K562 (cell line): ENCODE results near the gene IFRD1. TPM values are rescaled to one million over a fixed set of nuclear protein-coding genes. Genes with fewer than 3 reads are reported as not detected.

Source experiments
- CBX5 ChIP-seq: IDR thresholded peaks from 2 replicates; pipeline ENCODE4 v1.6.1; 2014; ENCODE audit warnings: low read depth, borderline replicate concordance
- CUX1 ChIP-seq: fragments of 200-800 bp; sonication (Bioruptor generic); IDR thresholded peaks from 2 replicates; pipeline ENCODE4 v1.6.1; 2016; ENCODE audit warnings: missing genetic modification characterization, missing compliant biosample characterization
- GABPA ChIP-seq: fragments of 200-800 bp; sonication (Bioruptor generic); conservative IDR thresholded peaks from 2 replicates; pipeline ENCODE4 v1.6.1; 2016; ENCODE audit warnings: low read depth, missing genetic modification characterization, missing compliant biosample characterization
- KLF10 ChIP-seq: fragments of 250-450 bp; sonication (Bioruptor Pico); IDR thresholded peaks from 2 replicates; pipeline ENCODE4 v1.6.1; 2021; ENCODE audit warnings: matching md5 sums
- NCOA4 ChIP-seq: fragments of 450-650 bp; IDR thresholded peaks from 2 replicates; pipeline ENCODE4 v1.6.1; 2018; ENCODE audit warnings: mild to moderate bottlenecking; ENCODE audit not compliant: partially characterized antibody
- NFATC3 ChIP-seq: fragments of 450-650 bp; IDR thresholded peaks from 2 replicates; pipeline ENCODE4 v1.6.1; 2017; ENCODE audit warnings: mild to moderate bottlenecking
- PKNOX1 ChIP-seq: fragments of 450-650 bp; IDR thresholded peaks from 2 replicates; pipeline ENCODE4 v1.6.1; 2016
- RBM25 ChIP-seq: fragments of 200-400 bp; formaldehyde crosslinking; IDR thresholded peaks from 2 replicates; pipeline ENCODE4 v1.6.1; 2018; ENCODE audit warnings: low read length, low read depth, moderate library complexity; ENCODE audit not compliant: severe bottlenecking
- SMARCC2 ChIP-seq: fragments of 450-650 bp; IDR thresholded peaks from 2 replicates; pipeline ENCODE4 v1.6.1; 2017; ENCODE audit warnings: antibody characterized with exemption, moderate library complexity, mild to moderate bottlenecking, low read depth
- STAG1 ChIP-seq: sonication (generic); formaldehyde crosslinking; IDR thresholded peaks from 2 replicates; pipeline ENCODE4 v1.5.0; 2020; ENCODE audit warnings: missing genetic modification reagents, borderline replicate concordance
- TCFL5 ChIP-seq: fragments of 250-450 bp; sonication (Bioruptor Pico); conservative IDR thresholded peaks from 2 replicates; pipeline ENCODE4 v1.6.1; 2021; ENCODE audit warnings: mild to moderate bottlenecking, moderate library complexity, matching md5 sums
- TEAD4 ChIP-seq, 2 experiments: sonication (generic) in 1 of 2; formaldehyde crosslinking in 1 of 2; IDR thresholded peaks; 2 replicates each; pipeline versions ENCODE4 v1.6.1 to v1.8.0; 2012 to 2022; ENCODE audit warnings: borderline replicate concordance in 1 of 2, inconsistent platforms in 1 of 2, low read length in 1 of 2, mild to moderate bottlenecking in 1 of 2, missing genetic modification reagents in 1 of 2
- ZNF512 ChIP-seq: IDR thresholded peaks from 2 replicates; pipeline ENCODE4 v1.6.1; 2016; ENCODE audit warnings: missing genetic modification characterization, missing compliant biosample characterization
- ZNF589 ChIP-seq: fragments of 200-800 bp; sonication (Bioruptor generic); IDR thresholded peaks from 2 replicates; pipeline ENCODE4 v1.6.1; 2016; ENCODE audit warnings: low read depth, missing genetic modification characterization, missing compliant biosample characterization
- polyA plus RNA-seq, 8 experiments: library from polyadenylated mRNA; depleted of rRNA in 4 of 8; stranded (reverse) in 5 of 8; unstranded in 3 of 8; fragments of >200 nt; fragmentation: Nextera tagmentation in 2 of 8; fragmentation: Illumina TruSeq in 1 of 8; extraction: Ambion mirVana in 2 of 8; extraction: Trizol in 1 of 8; gene quantifications; 2 replicates each; pipeline versions ENCODE4 v1.2.1 to v1.2.3, GENCODE V29; 2011 to 2014; ENCODE audit warnings: inconsistent platforms in 1 of 8, missing spikeins in 1 of 8
- total RNA-seq, 7 experiments: library from RNA; depleted of rRNA in 6 of 7; stranded (reverse); fragments of >200 nt in 6 of 7; fragmentation: Illumina TruSeq in 2 of 7; extraction: Trizol in 2 of 7; gene quantifications; 2 replicates each; pipeline versions ENCODE4 v1.2.1 to v1.2.3, GENCODE V29; 2011 to 2021; ENCODE audit warnings: low replicate concordance in 1 of 7
- TF ChIP-seq, protein P1 (sequence below): fragments of 450-650 bp; formaldehyde crosslinking; IDR thresholded peaks from 2 replicates; pipeline ENCODE4 v1.4.0; 2020; ENCODE audit warnings: mild to moderate bottlenecking, moderate library complexity

The IFRD1 gene
- total and polyA plus RNA-seq, 9 of the 15 experiments (the other 6 are each of a cell fraction or from before 2014, with no cell fraction given) = 27.6 to 81.8 (median 68.1) TPM

DNA sequence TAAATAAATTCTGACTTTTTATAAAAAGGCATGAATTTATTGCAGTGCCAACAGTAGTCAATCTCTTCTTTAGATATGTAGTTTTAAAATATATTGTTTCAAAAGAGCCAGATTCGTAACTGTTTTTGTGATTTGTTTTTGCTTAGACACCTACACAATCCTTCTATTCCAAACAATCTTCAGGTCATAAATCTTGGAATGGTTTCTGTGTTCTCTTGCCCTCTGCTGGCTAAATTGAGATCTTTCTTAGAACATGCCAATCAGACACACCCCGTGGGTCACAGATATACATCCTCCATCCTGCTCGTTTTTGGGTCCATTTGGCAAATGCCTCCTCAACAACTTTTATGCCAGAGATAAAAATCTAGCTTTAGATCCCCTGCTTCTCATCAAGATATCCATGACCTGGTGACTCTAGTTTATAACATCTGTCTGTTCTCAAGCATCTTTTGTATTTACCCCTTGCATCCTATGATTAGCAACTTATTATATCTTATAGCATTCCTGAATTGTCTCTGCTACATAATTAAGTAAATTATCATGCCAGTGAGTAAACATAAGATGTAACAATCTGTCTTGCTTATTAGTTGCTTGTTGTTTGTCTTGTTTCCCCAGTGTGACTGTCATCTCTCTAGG lies 35.3 kb upstream of the IFRD1 start (continued):
- TF ChIP-seq GABPA (tag) (no peak), ZNF589 (CRISPR knock-in tag) (no peak), RBM25 (no peak), STAG1 (CRISPR knock-in tag) (no peak), ZNF512 (tag) (no peak), CBX5 (no peak), PKNOX1 (peak; percentile 88), NFATC3 (0 out of 2 replicates have a peak, but pooled peaks have one; percentile 26), TEAD4 (IDR thresholded peaks at IDR 0.05; ENCODE audit: low read length) (peak; percentile 40; the same call in 1 of the 2 replicates), TEAD4 (CRISPR knock-in tag; IDR thresholded peaks at IDR 0.05; ENCODE audit: borderline replicate concordance) (no peak), NCOA4 (no peak), CUX1 (CRISPR knock-in tag) (no peak), SMARCC2 (no peak), TCFL5 (no peak), KLF10 (CRISPR knock-in tag) (no peak)
- TF ChIP-seq, protein P1, sequence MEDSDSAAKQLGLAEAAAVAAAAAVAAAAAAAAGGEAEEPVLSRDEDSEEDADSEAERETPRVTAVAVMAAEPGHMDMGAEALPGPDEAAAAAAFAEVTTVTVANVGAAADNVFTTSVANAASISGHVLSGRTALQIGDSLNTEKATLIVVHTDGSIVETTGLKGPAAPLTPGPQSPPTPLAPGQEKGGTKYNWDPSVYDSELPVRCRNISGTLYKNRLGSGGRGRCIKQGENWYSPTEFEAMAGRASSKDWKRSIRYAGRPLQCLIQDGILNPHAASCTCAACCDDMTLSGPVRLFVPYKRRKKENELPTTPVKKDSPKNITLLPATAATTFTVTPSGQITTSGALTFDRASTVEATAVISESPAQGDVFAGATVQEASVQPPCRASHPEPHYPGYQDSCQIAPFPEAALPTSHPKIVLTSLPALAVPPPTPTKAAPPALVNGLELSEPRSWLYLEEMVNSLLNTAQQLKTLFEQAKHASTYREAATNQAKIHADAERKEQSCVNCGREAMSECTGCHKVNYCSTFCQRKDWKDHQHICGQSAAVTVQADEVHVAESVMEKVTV (CRISPR knock-in tag) = peak; percentile 62
